ENCODE data around the gene MYO1D.
"Not testable (repeated sequence)": the region's sequence is repeated elsewhere in the genome, so short reads cannot be mapped to it uniquely, and the experiment has no call there.

MYO1D gene

GRCh38 chr17:32772453-32773025, 104.4 kb downstream of the MYO1D start:
- no peak for DNase-seq

- DNase-seq: no peak
Observed at GRCh38 chr17:32771396-32771795, 105.5 kb downstream of the MYO1D start.

GRCh38 chr17:32769846-32770245, 107.1 kb downstream of the MYO1D start:
- DNase-seq: no peak

- no peak for DNase-seq
Observed at GRCh38 chr17:32763855-32764439, 113.0 kb downstream of the MYO1D start.

- DNase-seq: no peak
Observed at GRCh38 chr17:32759476-32759875, 117.4 kb downstream of the MYO1D start.

GRCh38 chr17:32757963-32758362, 119.0 kb downstream of the MYO1D start:
- DNase-seq: no peak

GRCh38 chr17:32756696-32757095, 120.2 kb downstream of the MYO1D start:
- DNase-seq: no peak

GRCh38 chr17:32755045-32755805, 121.7 kb downstream of the MYO1D start:
- DNase-seq: no peak

- DNase-seq: no peak
Observed at GRCh38 chr17:32752934-32753333, 124.0 kb downstream of the MYO1D start.

GRCh38 chr17:32747856-32748255, 129.1 kb downstream of the MYO1D start:
- DNase-seq: no peak

GRCh38 chr17:32746698-32747097, 130.2 kb downstream of the MYO1D start:
- DNase-seq: no peak

- no peak for DNase-seq
Observed at GRCh38 chr17:32746280-32746679, 130.6 kb downstream of the MYO1D start.

- DNase-seq: no peak
Observed at GRCh38 chr17:32742681-32743538, 134.0 kb downstream of the MYO1D start.

- DNase-seq: no peak
Observed at GRCh38 chr17:32741381-32741780, 135.5 kb downstream of the MYO1D start.

GRCh38 chr17:32739722-32740121, 137.2 kb downstream of the MYO1D start:
- no peak for DNase-seq

- DNase-seq: not testable (repeated sequence)
Observed at GRCh38 chr17:32739151-32739550, 137.8 kb downstream of the MYO1D start.

- DNase-seq: no peak
Observed at GRCh38 chr17:32733401-32733800, 143.5 kb downstream of the MYO1D start.

- no peak for DNase-seq
Observed at GRCh38 chr17:32732900-32733299, 144.0 kb downstream of the MYO1D start.

GRCh38 chr17:32732296-32732642, 144.7 kb downstream of the MYO1D start:
- DNase-seq: no peak

GRCh38 chr17:32731556-32732295, 145.2 kb downstream of the MYO1D start:
- DNase-seq: no peak

- no peak for DNase-seq
Observed at GRCh38 chr17:32727681-32728080, 149.2 kb downstream of the MYO1D start.

GRCh38 chr17:32725697-32726096, 151.2 kb downstream of the MYO1D start:
- no peak for DNase-seq

All from right hindlimb (tissue), 1 donor.